Measurements from ENCODE around the gene KCNH2.

KCNH2 gene

GRCh38 chr7:150949564-150949963 lies 28.6 kb downstream of the KCNH2 start:
- DNase-seq (ENCODE audit: low read depth in 2 of 2) = no peak

GRCh38 chr7:150948791-150949251 lies 29.3 kb downstream of the KCNH2 start:
- DNase-seq (ENCODE audit: low read depth in 2 of 2) = no peak

GRCh38 chr7:150947761-150948651 lies 30.1 kb downstream of the KCNH2 start:
- no peak for DNase-seq (ENCODE audit: low read depth in 2 of 2)

GRCh38 chr7:150947241-150947745 lies 30.8 kb downstream of the KCNH2 start:
- no peak for DNase-seq (ENCODE audit: low read depth in 2 of 2)

- DNase-seq (ENCODE audit: low read depth in 2 of 2) = no peak
Observed at GRCh38 chr7:150946421-150947240, 31.5 kb downstream of the KCNH2 start.

- DNase-seq (ENCODE audit: low read depth in 2 of 2) = no peak
Observed at GRCh38 chr7:150945853-150946420, 32.2 kb downstream of the KCNH2 start.

GRCh38 chr7:150945171-150945852 lies 32.8 kb downstream of the KCNH2 start:
- DNase-seq (ENCODE audit: low read depth in 2 of 2) = no peak

- no peak for DNase-seq (ENCODE audit: low read depth in 2 of 2)
Observed at GRCh38 chr7:150944066-150945042, 33.8 kb downstream of the KCNH2 start.

- no peak for DNase-seq (ENCODE audit: low read depth in 2 of 2)
Observed at GRCh38 chr7:150943453-150943814, 34.7 kb downstream of the KCNH2 start.

- no peak for DNase-seq (ENCODE audit: low read depth in 2 of 2)
Observed at GRCh38 chr7:150942591-150943452, 35.3 kb downstream of the KCNH2 start.

GRCh38 chr7:150942001-150942590 lies 36.0 kb downstream of the KCNH2 start:
- DNase-seq (ENCODE audit: low read depth in 2 of 2) = peak; percentile 20 to 41

GRCh38 chr7:150941351-150942000 lies 36.6 kb downstream of the KCNH2 start:
- DNase-seq (ENCODE audit: low read depth in 2 of 2) = no peak

- DNase-seq (ENCODE audit: low read depth in 2 of 2) = no peak
Observed at GRCh38 chr7:150940431-150941102, 37.6 kb downstream of the KCNH2 start.

GRCh38 chr7:150939466-150939865 lies 38.7 kb downstream of the KCNH2 start:
- no peak for DNase-seq (ENCODE audit: low read depth in 2 of 2)

GRCh38 chr7:150939052-150939451 lies 39.1 kb downstream of the KCNH2 start:
- no peak for DNase-seq (ENCODE audit: low read depth in 2 of 2)

GRCh38 chr7:150938566-150938965 lies 39.6 kb downstream of the KCNH2 start:
- no peak for DNase-seq (ENCODE audit: low read depth in 2 of 2)

- peak in 1 of 2 donors; percentile 11 for DNase-seq (ENCODE audit: low read depth in 2 of 2)
Observed at GRCh38 chr7:150937848-150938561, 40.1 kb downstream of the KCNH2 start.
